ENCODE results near the gene CHD8. TPM values are rescaled to one million over a fixed set of nuclear protein-coding genes. Genes with fewer than 3 reads are reported as not detected.
"Not testable (repeated sequence)": the region's sequence is repeated elsewhere in the genome, so short reads cannot be mapped to it uniquely, and the experiment has no call there.

Gene CHD8
- total RNA-seq, 4 donors from 2014 or later: 46.2 to 112 (median 78.4) TPM

DNA sequence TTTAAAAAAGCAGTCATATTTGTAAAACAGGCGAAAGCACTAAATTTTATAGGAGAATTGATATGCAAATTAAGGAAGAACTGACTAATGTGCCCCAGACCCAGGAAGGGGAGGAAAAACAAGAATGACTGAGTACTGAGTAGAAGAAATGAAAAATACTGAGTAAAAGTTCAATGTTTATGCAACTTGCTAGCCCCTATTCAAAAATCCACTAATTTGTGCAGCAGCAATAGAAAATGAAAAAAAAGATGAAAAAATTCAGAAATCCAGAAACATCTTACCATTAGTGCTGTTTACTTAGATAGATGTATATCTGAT, 6.1 kb downstream of the CHD8 start:
- H3K27ac ChIP-seq: no peak overlapping the region
- no peaks in the 10 kb centered on the region for H3K36me3 ChIP-seq
- TF ChIP-seq, protein P1, sequence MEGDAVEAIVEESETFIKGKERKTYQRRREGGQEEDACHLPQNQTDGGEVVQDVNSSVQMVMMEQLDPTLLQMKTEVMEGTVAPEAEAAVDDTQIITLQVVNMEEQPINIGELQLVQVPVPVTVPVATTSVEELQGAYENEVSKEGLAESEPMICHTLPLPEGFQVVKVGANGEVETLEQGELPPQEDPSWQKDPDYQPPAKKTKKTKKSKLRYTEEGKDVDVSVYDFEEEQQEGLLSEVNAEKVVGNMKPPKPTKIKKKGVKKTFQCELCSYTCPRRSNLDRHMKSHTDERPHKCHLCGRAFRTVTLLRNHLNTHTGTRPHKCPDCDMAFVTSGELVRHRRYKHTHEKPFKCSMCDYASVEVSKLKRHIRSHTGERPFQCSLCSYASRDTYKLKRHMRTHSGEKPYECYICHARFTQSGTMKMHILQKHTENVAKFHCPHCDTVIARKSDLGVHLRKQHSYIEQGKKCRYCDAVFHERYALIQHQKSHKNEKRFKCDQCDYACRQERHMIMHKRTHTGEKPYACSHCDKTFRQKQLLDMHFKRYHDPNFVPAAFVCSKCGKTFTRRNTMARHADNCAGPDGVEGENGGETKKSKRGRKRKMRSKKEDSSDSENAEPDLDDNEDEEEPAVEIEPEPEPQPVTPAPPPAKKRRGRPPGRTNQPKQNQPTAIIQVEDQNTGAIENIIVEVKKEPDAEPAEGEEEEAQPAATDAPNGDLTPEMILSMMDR (IDR thresholded peaks at IDR 0.05): no peak
- no peak for TF ChIP-seq POLR2A (IDR thresholded peaks at IDR 0.05)
- no peak overlapping the region for H3K4me3 ChIP-seq
- no peaks in the 10 kb centered on the region for H3K9me3 ChIP-seq
- H3K4me1 ChIP-seq: peaks cover 0 to 14% (median 4%) of the 10 kb centered on the region in 4 donors
- H3K27me3 ChIP-seq: no peaks in the 10 kb centered on the region
- no peak for DNase-seq

DNA sequence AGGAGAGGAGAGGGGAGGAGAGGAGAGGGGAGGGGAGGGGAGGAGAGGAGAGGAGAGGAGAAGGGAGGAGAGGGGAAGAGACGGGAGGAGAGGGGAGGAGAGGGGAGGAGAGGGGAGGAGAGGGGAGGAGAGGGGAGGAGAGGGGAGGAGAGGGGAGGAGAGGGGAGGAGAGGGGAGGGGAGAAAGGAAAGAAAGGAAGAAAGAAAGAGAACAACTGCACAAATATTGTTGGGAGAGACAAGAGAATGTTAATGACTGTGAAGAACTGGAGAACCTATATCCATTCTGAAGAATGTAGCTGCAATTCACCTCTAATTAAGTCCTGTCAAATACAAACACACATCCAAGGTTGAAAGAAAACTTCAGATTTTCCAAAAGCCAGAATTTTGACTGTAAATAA, 13.3 kb downstream of the CHD8 start:
- H3K36me3 ChIP-seq, DNase-seq, H3K27ac ChIP-seq, H3K4me3 ChIP-seq, H3K9me3 ChIP-seq, H3K4me1 ChIP-seq, H3K27me3 ChIP-seq: not testable (repeated sequence)

DNA sequence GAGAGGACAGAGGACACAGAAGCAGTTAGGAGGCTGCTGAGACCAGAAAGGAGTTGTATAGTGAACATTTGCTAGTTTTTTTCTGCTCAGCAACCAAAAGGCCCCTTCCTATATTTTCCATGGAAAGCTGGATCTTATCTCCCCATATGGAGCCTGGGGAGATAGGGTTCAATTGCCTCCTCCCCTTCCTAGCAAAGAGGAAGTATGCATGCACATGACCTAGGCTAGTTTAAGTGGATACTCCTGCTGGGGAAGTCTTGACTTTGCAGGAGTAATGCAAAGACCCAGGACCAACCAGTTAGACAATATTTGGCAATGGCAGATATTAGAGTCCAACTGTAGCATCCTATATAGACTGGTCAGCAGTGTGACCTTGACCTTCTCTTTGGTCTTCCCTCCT, 15.1 kb downstream of the CHD8 start:
- no peak for DNase-seq
- Histone ChIP-seq H3K4me1 (peaks cover 0 to 13% (median under 1%) of the 10 kb centered on the region in 4 donors), H3K9me3 (no peaks in the 10 kb centered on the region), H3K27ac (no peak overlapping the region), H3K4me3 (no peak overlapping the region), H3K36me3 (no peaks in the 10 kb centered on the region), H3K27me3 (no peaks in the 10 kb centered on the region)
- TF ChIP-seq POLR2A (IDR thresholded peaks at IDR 0.05): no peak
- TF ChIP-seq, protein P1 (IDR thresholded peaks at IDR 0.05): no peak

DNA sequence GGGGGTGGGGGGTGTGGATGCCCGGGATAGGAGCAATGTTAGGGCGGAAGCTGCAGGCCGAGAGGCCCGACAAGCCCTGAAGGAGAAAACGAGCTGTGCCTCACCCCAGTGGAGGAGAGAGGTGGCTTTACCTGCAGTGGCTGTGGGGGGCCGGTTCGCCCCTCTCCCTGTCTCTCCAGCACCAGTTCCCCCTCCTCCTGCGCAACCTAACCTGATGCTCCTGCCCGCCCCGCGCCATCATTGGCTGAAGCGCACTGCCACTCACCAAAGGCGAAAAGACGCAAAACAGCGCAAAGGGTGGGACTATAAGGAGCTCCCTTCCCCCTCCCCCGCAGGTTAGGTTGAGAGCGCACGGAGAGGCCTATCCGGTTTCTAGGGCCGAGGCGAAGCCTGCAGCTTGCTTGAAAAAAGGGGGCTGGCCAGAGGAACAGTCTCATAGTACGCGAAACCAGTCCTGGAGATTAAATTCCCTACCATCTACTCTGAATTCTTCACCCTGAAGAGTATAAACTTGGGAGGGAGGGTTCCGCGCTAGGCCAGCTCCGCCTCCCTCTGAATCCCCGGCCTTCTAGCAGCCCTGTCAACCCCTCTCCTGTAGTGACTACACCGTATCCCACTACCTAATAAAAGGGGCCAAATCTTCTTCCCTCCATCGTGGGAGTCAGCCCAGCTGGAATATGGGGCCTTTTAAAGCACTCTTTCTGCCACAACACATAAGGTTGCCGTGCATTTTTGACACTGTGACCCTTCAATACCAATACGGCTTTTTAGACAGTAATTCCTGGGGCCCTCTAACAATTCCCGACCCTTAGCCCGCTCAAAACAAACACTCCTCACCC, 18.6 kb downstream of the CHD8 start:
- H3K4me1 ChIP-seq: peaks cover 0 to 18% (median 3%) of the 10 kb centered on the region in 4 donors
- peak overlapping the region; percentile 63 to 99 (median 90) for H3K4me3 ChIP-seq
- H3K27ac ChIP-seq: peak overlapping the region; percentile 76 to 93 (median 84)
- TF ChIP-seq, protein P1 (IDR thresholded peaks at IDR 0.05): no peak
- peak in 1 of 2 donors; percentile 67 for TF ChIP-seq POLR2A (IDR thresholded peaks at IDR 0.05)
- no peaks in the 10 kb centered on the region for H3K27me3 ChIP-seq
- H3K36me3 ChIP-seq: no peaks in the 10 kb centered on the region
- peak; percentile 95 to 99 (median 98) for DNase-seq
- no peaks in the 10 kb centered on the region for H3K9me3 ChIP-seq

DNA sequence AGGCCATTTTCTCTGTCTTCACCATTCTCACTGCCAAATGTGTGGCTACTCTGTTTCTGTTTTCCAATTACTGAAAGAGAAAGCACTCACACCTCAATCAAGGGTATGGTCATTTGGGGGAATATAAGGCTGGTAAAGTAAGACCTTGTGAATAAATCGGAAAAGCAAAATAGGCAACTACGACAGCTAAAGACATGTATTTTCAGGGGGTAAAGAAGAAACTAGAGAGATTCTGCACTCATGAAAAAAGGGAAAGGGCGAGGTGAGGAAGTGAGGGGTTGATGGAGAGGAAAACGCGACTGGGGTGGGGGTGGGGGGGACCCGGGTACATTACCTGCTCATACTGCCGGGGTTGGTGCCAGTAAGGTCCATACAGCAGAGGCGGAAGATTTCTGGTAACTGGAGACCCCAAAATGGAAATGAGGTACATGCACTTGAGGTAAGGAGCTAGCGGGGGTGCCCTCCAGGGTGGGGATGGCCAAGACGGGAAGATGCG, 19.3 kb downstream of the CHD8 start:
- Histone ChIP-seq H3K27ac (peak overlapping the region; percentile 76 to 93 (median 84)), H3K4me1 (peaks cover 0 to 18% (median 3%) of the 10 kb centered on the region in 4 donors), H3K9me3 (no peaks in the 10 kb centered on the region), H3K36me3 (peaks cover 0 to 2% (median 0%) of the 10 kb centered on the region in 3 donors), H3K27me3 (no peaks in the 10 kb centered on the region), H3K4me3 (peak overlapping the region; percentile 63 to 99 (median 90))
- DNase-seq: no peak
- TF ChIP-seq, protein P1 (IDR thresholded peaks at IDR 0.05): no peak
- no peak for TF ChIP-seq POLR2A (IDR thresholded peaks at IDR 0.05)

DNA sequence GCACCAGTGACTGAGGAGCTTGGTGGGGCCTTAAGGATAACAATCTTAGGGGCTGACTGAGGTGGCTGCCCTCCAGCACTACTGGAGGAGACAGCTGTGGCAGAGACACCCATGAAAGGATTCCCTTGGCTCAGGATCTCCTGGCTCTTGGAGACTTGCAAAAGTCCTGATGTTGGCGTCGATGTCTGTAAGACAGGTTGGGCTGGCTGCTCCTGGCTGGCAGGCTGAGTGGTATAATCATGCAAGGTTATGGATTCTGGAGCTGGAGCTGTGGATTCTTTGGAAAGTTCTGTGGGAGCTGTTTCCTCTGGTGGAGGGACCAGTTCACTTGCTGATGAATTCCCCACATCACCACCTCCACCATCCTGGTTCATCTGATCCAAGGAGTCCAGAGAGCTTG, 24.8 kb downstream of the CHD8 start:
- H3K9me3 ChIP-seq: no peaks in the 10 kb centered on the region
- no peak for DNase-seq
- H3K27me3 ChIP-seq: no peaks in the 10 kb centered on the region
- peaks cover 0 to 55% (median 4%) of the 10 kb centered on the region in 3 donors for H3K36me3 ChIP-seq
- no peak for TF ChIP-seq POLR2A (IDR thresholded peaks at IDR 0.05)
- TF ChIP-seq, protein P1 (IDR thresholded peaks at IDR 0.05): no peak
- H3K27ac ChIP-seq: no peak overlapping the region
- no peak overlapping the region for H3K4me3 ChIP-seq
- peaks cover 0 to 8% (median 3%) of the 10 kb centered on the region in 4 donors for H3K4me1 ChIP-seq

Measured in Peyer's patch (tissue), 4 donors.